K562 (cell line): ENCODE measurements around the gene SLC30A3.

ENCODE experiments used
- KAT2B ChIP-seq: IDR thresholded peaks from one replicate; pipeline ENCODE4 v1.6.1; 2012; ENCODE audit warnings: low read depth, mild to moderate bottlenecking, control low read depth, inconsistent platforms, low read length, moderate library complexity
- SREBF2 ChIP-seq: sonication (generic); formaldehyde crosslinking; IDR thresholded peaks from 2 replicates; pipeline ENCODE4 v1.4.0; 2020; ENCODE audit warnings: mild to moderate bottlenecking, missing genetic modification reagents

- TF ChIP-seq KAT2B (no peak), SREBF2 (CRISPR knock-in tag) (no peak)
Measured at GRCh38 chr2:27214941-27215340, 47.9 kb downstream of the SLC30A3 start.
